Hepatocyte (in vitro differentiated cells): Measurements from ENCODE around the gene OR51I2. TPM values are rescaled to one million over a fixed set of nuclear protein-coding genes. Genes with fewer than 3 reads are reported as not detected.

ENCODE experiments used
- DNase-seq: peaks from one replicate; pipeline ENCODE4 v3.0.0-alpha.2; 2016; ENCODE audit warnings: low spot score
- H2AFZ ChIP-seq: fragments of 200-600 bp; sonication (generic); 2 replicates; pipeline ENCODE4 v1.6.0; 2016; ENCODE audit warnings: antibody characterized with exemption, mild to moderate bottlenecking
- H3K27ac ChIP-seq: fragments of 200-600 bp; sonication (generic); 2 replicates; pipeline ENCODE4 v1.5.1; 2016; ENCODE audit warnings: mild to moderate bottlenecking
- H3K27me3 ChIP-seq: fragments of 200-600 bp; sonication (generic); 2 replicates; pipeline ENCODE4 v1.6.1; 2016
- H3K36me3 ChIP-seq: fragments of 200-600 bp; sonication (generic); replicated peaks from 2 replicates; pipeline ENCODE4 v1.5.1; 2016; ENCODE audit warnings: low read depth; ENCODE audit not compliant: insufficient read depth
- H3K4me1 ChIP-seq: fragments of 200-600 bp; sonication (generic); 2 replicates; pipeline ENCODE4 v1.5.1; 2016; ENCODE audit warnings: mild to moderate bottlenecking, moderate library complexity; ENCODE audit not compliant: insufficient read depth
- H3K4me2 ChIP-seq: fragments of 200-600 bp; sonication (generic); 2 replicates; pipeline ENCODE4 v1.6.0; 2016
- H3K4me3 ChIP-seq: fragments of 200-600 bp; sonication (generic); 2 replicates; pipeline ENCODE4 v1.5.1; 2016; ENCODE audit warnings: mild to moderate bottlenecking
- H3K79me2 ChIP-seq: fragments of 200-600 bp; sonication (generic); 2 replicates; pipeline ENCODE4 v1.6.0; 2017; ENCODE audit warnings: mild to moderate bottlenecking
- H3K9me2 ChIP-seq: fragments of 200-600 bp; sonication (generic); replicated peaks from 2 replicates; pipeline ENCODE4 v1.6.0; 2017; ENCODE audit warnings: mild to moderate bottlenecking; ENCODE audit not compliant: insufficient read depth
- H3K9me3 ChIP-seq: fragments of 200-600 bp; sonication (generic); 2 replicates; pipeline ENCODE4 v1.5.1; 2016; ENCODE audit warnings: low read depth, mild to moderate bottlenecking
- H4K20me1 ChIP-seq: fragments of 200-600 bp; sonication (generic); 2 replicates; pipeline ENCODE4 v1.6.0; 2016; ENCODE audit warnings: mild to moderate bottlenecking; ENCODE audit not compliant: insufficient read depth, poor library complexity, severe bottlenecking
- CTCF ChIP-seq: fragments of 200-600 bp; sonication (generic); IDR thresholded peaks from 2 replicates; pipeline ENCODE4 v1.5.1; 2016; ENCODE audit warnings: antibody characterized with exemption, mild to moderate bottlenecking; ENCODE audit not compliant: poor library complexity
- EZH2 ChIP-seq: fragments of 200-600 bp; sonication (generic); IDR thresholded peaks from 2 replicates; pipeline ENCODE4 v1.6.1; 2016; ENCODE audit warnings: antibody characterized with exemption, mild to moderate bottlenecking, borderline replicate concordance
- EZH2phosphoT487 ChIP-seq: fragments of 200-600 bp; sonication (generic); IDR thresholded peaks from one replicate; pipeline ENCODE4 v1.6.1; 2018; ENCODE audit warnings: antibody characterized with exemption, mild to moderate bottlenecking, low read depth, moderate library complexity; ENCODE audit not compliant: unreplicated experiment, severe bottlenecking
- WGBS: methylation state at CpG from one replicate; pipeline ENCODE4 v1.1.6; 2016; ENCODE audit warnings: low lambda C conversion rate; ENCODE audit errors: missing lambda C conversion rate; 5-methylcytosine and 5-hydroxymethylcytosine counted together
- polyA plus RNA-seq: library from polyadenylated mRNA; unstranded; fragments of >200 nt; fragmentation: Nextera tagmentation; extraction: Ambion mirVana; gene quantifications from 2 replicates; pipeline ENCODE4 v1.2.1, GENCODE V29; 2016
- total RNA-seq: library from RNA; depleted of rRNA; stranded (reverse); fragments of >200 nt; gene quantifications from 2 replicates; pipeline ENCODE4 v1.2.3, GENCODE V29; 2014

The OR51I2 gene
- total and polyA plus RNA-seq, 2 experiments from 2014 or later, result not detected

GRCh38 chr11:5486421-5486820 lies 37.3 kb downstream of the OR51I2 start:
- TF ChIP-seq EZH2phosphoT487 (no peak), EZH2 (no peak)
- H3K36me3 ChIP-seq, result no peaks in the 10 kb centered on the region
- H3K9me3 ChIP-seq, result no peaks in the 10 kb centered on the region
- H2AFZ ChIP-seq, result no peak overlapping the region
- WGBS, result 53% methylated on average over 3 of the region's 3 CpGs
- H3K27ac ChIP-seq, result no peak overlapping the region
- H3K79me2 ChIP-seq, result no peaks in the 10 kb centered on the region
- H3K4me1 ChIP-seq, result no peaks in the 10 kb centered on the region
- H3K9me2 ChIP-seq, result no peaks in the 10 kb centered on the region
- H3K27me3 ChIP-seq, result no peaks in the 10 kb centered on the region
- H3K4me3 ChIP-seq, result no peak overlapping the region
- H3K4me2 ChIP-seq, result no peak overlapping the region
- no peaks in the 10 kb centered on the region for H4K20me1 ChIP-seq
- DNase-seq, result no peak

- no peaks in the 10 kb centered on the region for H4K20me1 ChIP-seq
- H3K9me2 ChIP-seq, result no peaks in the 10 kb centered on the region
- H3K79me2 ChIP-seq, result no peaks in the 10 kb centered on the region
- no peaks in the 10 kb centered on the region for H3K36me3 ChIP-seq
- H3K4me2 ChIP-seq, result no peak within 1 kb of the TSS
- no peak within 1 kb of the TSS for H2AFZ ChIP-seq
- DNase-seq, result no peak
- H3K9me3 ChIP-seq, result no peaks in the 10 kb centered on the region
- H3K27ac ChIP-seq, result no peak within 1 kb of the TSS
- no peaks in the 10 kb centered on the region for H3K27me3 ChIP-seq
- no peak within 1 kb of the TSS for H3K4me3 ChIP-seq
- TF ChIP-seq EZH2 (no peak), EZH2phosphoT487 (no peak), CTCF (no peak)
- no peaks in the 10 kb centered on the region for H3K4me1 ChIP-seq
Observed at GRCh38 chr11:5488385-5488784, 39.3 kb downstream of the OR51I2 start, which contains the start of gene OR52D1. OR52D1 (plus strand) TSS chr11:5488685; CDS start chr11:5488707, 22 bp downstream.

GRCh38 chr11:5488798-5489399 lies 39.8 kb downstream of the OR51I2 start:
- Histone ChIP-seq H3K4me3 (no peak overlapping the region), H3K4me1 (no peaks in the 10 kb centered on the region), H3K9me3 (no peaks in the 10 kb centered on the region), H4K20me1 (no peaks in the 10 kb centered on the region), H3K36me3 (no peaks in the 10 kb centered on the region), H3K9me2 (no peaks in the 10 kb centered on the region), H3K79me2 (no peaks in the 10 kb centered on the region), H3K27me3 (no peaks in the 10 kb centered on the region), H3K4me2 (no peak overlapping the region), H2AFZ (no peak overlapping the region), H3K27ac (no peak overlapping the region)
- TF ChIP-seq EZH2phosphoT487 (no peak), EZH2 (no peak), CTCF (no peak)
- DNase-seq, result no peak
- 94% methylated on average over 4 of the region's 4 CpGs for WGBS

DNA sequence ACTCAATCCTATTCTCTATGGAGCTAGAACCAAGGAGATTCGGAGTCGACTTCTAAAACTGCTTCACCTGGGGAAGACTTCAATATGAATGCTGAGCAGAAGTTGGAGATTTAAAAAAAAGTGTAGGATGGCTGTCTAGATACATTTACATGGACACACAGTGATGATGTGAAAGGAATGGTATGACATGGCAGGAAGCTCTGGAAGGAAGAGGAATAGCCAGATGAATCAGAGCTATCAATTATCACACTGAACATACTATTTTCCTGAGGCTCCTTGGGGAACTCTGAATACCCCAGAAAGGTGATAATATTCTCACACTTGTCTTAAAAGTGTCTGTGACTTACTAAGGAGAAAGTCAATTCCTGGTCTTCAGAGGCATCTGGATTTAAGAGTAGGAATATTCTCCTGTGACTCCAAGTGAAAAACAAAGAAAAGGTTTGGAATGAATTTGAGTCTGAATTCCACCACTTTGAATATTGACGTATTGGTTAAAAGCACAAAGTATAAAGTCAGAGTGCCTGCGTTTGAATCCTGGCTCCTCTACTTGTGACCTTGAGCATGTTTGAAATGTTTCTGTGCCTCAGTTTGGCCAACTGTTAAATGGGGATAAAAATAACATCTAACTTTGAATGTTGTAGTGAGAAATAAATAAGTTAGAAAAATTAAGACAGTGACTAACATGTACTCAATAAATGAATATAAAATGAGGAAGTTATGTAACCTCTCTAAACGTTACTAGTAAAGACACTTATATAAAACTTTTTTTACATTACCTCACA lies 40.6 kb downstream of the OR51I2 start:
- WGBS, result 52% methylated on average over 5 of the region's 5 CpGs
- Histone ChIP-seq H4K20me1 (no peaks in the 10 kb centered on the region), H3K27me3 (no peaks in the 10 kb centered on the region), H3K4me1 (no peaks in the 10 kb centered on the region), H3K27ac (no peak overlapping the region), H3K79me2 (no peaks in the 10 kb centered on the region), H3K4me2 (no peak overlapping the region), H2AFZ (no peak overlapping the region), H3K9me2 (no peaks in the 10 kb centered on the region), H3K4me3 (no peak overlapping the region), H3K36me3 (no peaks in the 10 kb centered on the region), H3K9me3 (no peaks in the 10 kb centered on the region)
- DNase-seq, result no peak
- TF ChIP-seq EZH2phosphoT487 (no peak), CTCF (no peak), EZH2 (no peak)
